ENCODE results near the gene FAM120B.

Gene FAM120B

GRCh38 chr6:170288091-170288631, 18.4 kb upstream of the FAM120B start:
- DNase-seq: no peak

GRCh38 chr6:170288852-170289179, 17.7 kb upstream of the FAM120B start:
- no peak for DNase-seq

- no peak for DNase-seq
Measured at GRCh38 chr6:170289180-170289931, 17.2 kb upstream of the FAM120B start.

- no peak for DNase-seq
Measured at GRCh38 chr6:170289951-170290295, 16.6 kb upstream of the FAM120B start.

- peak; percentile 31 to 43 for DNase-seq
Measured at GRCh38 chr6:170290296-170291128, 16.0 kb upstream of the FAM120B start, which contains the start of gene DLL1. DLL1 (minus strand) TSS chr6:170291078; CDS start chr6:170290139, 939 bp downstream.

- DNase-seq: no peak
Measured at GRCh38 chr6:170291271-170292110, 15.1 kb upstream of the FAM120B start.

GRCh38 chr6:170292111-170292406, 14.5 kb upstream of the FAM120B start:
- DNase-seq: no peak

GRCh38 chr6:170292407-170293158, 14.0 kb upstream of the FAM120B start:
- peak in 1 of 2 donors; percentile 19 for DNase-seq

GRCh38 chr6:170293341-170294231, 13.0 kb upstream of the FAM120B start:
- no peak for DNase-seq

- no peak for DNase-seq
Measured at GRCh38 chr6:170294298-170294730, 12.2 kb upstream of the FAM120B start.

GRCh38 chr6:170294813-170295509, 11.6 kb upstream of the FAM120B start:
- DNase-seq: no peak

- DNase-seq: no peak
Measured at GRCh38 chr6:170295510-170296422, 10.8 kb upstream of the FAM120B start.

- no peak for DNase-seq
Measured at GRCh38 chr6:170296423-170296745, 10.2 kb upstream of the FAM120B start.

- no peak for DNase-seq
Measured at GRCh38 chr6:170296746-170297575, 9.6 kb upstream of the FAM120B start.

- no peak for DNase-seq
Measured at GRCh38 chr6:170297576-170298330, 8.8 kb upstream of the FAM120B start.

GRCh38 chr6:170298688-170299087, 7.9 kb upstream of the FAM120B start:
- DNase-seq: no peak

- no peak for DNase-seq
Measured at GRCh38 chr6:170301184-170301583, 5.4 kb upstream of the FAM120B start.

GRCh38 chr6:170305805-170306323, 694 bp upstream of the FAM120B start:
- no peak for DNase-seq

Data from inflammatory macrophage treated with lipopolysaccharide for 1 hour (primary cell).